Esophagus muscularis mucosa (tissue), 3 donors: ENCODE results near the gene SUGP1.

Experiments used
- CTCF ChIP-seq, 3 experiments: fragments of 200-600 bp in 2 of 3; fragments of 450-650 bp in 1 of 3; sonication (generic) in 2 of 3; IDR thresholded peaks; one replicate each; pipeline ENCODE4 v1.5.1; 2017 to 2019; ENCODE audit warnings: antibody characterized with exemption in 3 of 3, mild to moderate bottlenecking in 2 of 3, moderate library complexity in 1 of 3
- POLR2A ChIP-seq: fragments of 450-650 bp; IDR thresholded peaks from one replicate; pipeline ENCODE4 v1.6.1; 2017; ENCODE audit warnings: antibody characterized with exemption, moderate library complexity, mild to moderate bottlenecking, low read depth
- POLR2AphosphoS5 ChIP-seq, 2 donors: sonication (generic); formaldehyde crosslinking; IDR thresholded peaks; one replicate each; pipeline ENCODE4 v1.6.1; 2017; ENCODE audit warnings: antibody characterized with exemption in 2 of 2

GRCh38 chr19:19261350-19262189, 58.7 kb downstream of the SUGP1 start:
- no peak for TF ChIP-seq POLR2AphosphoS5 (IDR thresholded peaks at IDR 0.05)
- TF ChIP-seq CTCF (IDR thresholded peaks at IDR 0.05), result no peak
- TF ChIP-seq POLR2A, result no peak
